ENCODE data around the gene INHBE.

DNA sequence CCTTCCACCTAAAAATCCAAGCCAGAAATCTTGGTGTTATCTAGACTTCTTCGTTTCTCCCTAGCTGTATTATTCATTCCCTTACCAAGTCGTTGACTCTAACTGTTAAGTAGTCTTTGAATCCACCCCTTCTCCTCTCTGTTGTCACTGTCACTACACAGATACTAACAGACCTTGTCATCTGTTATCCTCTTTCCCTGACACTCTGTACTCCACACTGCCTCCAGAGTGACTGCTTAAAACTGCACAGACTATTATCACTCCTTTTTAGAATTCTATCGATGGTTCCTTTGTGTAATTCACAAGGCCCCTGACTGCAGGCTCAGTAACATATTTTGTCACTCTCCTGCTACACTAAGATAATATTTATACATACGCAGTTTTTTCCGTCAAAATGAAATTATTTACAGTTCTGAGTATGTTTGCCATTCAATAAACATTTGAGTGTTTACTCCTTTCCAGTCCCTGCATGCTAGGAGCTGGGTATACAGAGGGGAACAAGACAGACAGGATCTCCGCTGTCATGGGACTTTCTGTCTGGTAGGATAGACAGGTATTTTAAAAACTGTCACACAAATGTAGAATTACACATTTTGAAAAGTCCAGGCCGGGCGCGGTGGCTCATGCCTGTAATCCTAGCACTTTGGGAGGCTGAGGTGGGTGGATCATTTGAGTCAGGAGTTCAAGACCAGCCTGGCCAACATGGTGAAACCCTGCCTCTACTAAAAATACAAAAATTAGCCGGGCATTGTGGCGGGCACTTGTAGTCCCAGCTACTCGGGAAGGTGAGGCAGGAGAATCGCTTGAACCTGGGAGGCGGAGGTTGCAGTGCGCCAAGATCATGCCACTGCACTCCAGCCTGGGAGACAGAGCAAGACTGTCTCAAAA lies 36.5 kb downstream of the INHBE start:
- TF ChIP-seq, protein P1, sequence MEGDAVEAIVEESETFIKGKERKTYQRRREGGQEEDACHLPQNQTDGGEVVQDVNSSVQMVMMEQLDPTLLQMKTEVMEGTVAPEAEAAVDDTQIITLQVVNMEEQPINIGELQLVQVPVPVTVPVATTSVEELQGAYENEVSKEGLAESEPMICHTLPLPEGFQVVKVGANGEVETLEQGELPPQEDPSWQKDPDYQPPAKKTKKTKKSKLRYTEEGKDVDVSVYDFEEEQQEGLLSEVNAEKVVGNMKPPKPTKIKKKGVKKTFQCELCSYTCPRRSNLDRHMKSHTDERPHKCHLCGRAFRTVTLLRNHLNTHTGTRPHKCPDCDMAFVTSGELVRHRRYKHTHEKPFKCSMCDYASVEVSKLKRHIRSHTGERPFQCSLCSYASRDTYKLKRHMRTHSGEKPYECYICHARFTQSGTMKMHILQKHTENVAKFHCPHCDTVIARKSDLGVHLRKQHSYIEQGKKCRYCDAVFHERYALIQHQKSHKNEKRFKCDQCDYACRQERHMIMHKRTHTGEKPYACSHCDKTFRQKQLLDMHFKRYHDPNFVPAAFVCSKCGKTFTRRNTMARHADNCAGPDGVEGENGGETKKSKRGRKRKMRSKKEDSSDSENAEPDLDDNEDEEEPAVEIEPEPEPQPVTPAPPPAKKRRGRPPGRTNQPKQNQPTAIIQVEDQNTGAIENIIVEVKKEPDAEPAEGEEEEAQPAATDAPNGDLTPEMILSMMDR (IDR thresholded peaks at IDR 0.05), result peak; percentile 22; the same call in 1 of the 2 replicates
- TF ChIP-seq ZFX (IDR thresholded peaks at IDR 0.05; ENCODE audit: borderline replicate concordance), result no peak

Data from 22Rv1 (cell line).